Gastroesophageal sphincter (tissue), 3 donors: ENCODE results near the gene TNPO2.

Experiments
- CTCF ChIP-seq, 4 experiments: fragments of 200-600 bp in 2 of 4; fragments of 450-650 bp in 2 of 4; sonication (generic) in 1 of 4; IDR thresholded peaks; one replicate each; pipeline ENCODE4 v1.5.1; 2017 to 2019; ENCODE audit warnings: antibody characterized with exemption in 4 of 4, mild to moderate bottlenecking in 2 of 4, moderate library complexity in 2 of 4
- EP300 ChIP-seq: sonication (generic); formaldehyde crosslinking; IDR thresholded peaks from one replicate; pipeline ENCODE4 v1.6.1; 2017; ENCODE audit warnings: antibody characterized with exemption, mild to moderate bottlenecking
- POLR2A ChIP-seq, 2 donors: fragments of 450-650 bp; IDR thresholded peaks; one replicate each; pipeline ENCODE4 v1.6.1; 2017; ENCODE audit warnings: antibody characterized with exemption in 2 of 2, mild to moderate bottlenecking in 2 of 2, moderate library complexity in 1 of 2
- POLR2AphosphoS5 ChIP-seq: sonication (generic); formaldehyde crosslinking; IDR thresholded peaks from one replicate; pipeline ENCODE4 v1.6.1; 2017; ENCODE audit warnings: antibody characterized with exemption

GRCh38 chr19:12695096-12695495, 28.6 kb downstream of the TNPO2 start:
- TF ChIP-seq POLR2A (IDR thresholded peaks at IDR 0.05) (no peak), CTCF (IDR thresholded peaks at IDR 0.05) (no peak), EP300 (no peak), POLR2AphosphoS5 (no peak)
